Erythroblast (primary cell): ENCODE data around the gene HNRNPH2.

Experiments
- DNase-seq, 2 experiments: peaks; one replicate each; lab custom pipeline; 2025; lab: John Stamatoyannopoulos, UW
- GATA1 ChIP-seq: IDR thresholded peaks from 2 replicates; pipeline ENCODE4 v1.6.1; 2011; ENCODE audit warnings: low read depth, mild to moderate bottlenecking, control low read depth, low read length, moderate library complexity
- POLR2A ChIP-seq: IDR thresholded peaks from 2 replicates; pipeline ENCODE4 v1.6.1; 2011; ENCODE audit warnings: mild to moderate bottlenecking, low read length

HNRNPH2 gene

GRCh38 chrX:101460669-101461068 is 52.6 kb downstream of the HNRNPH2 start:
- peak; percentile 1 for DNase-seq
- TF ChIP-seq GATA1: no peak
- TF ChIP-seq POLR2A: no peak

GRCh38 chrX:101462892-101463291 is 54.9 kb downstream of the HNRNPH2 start:
- TF ChIP-seq POLR2A (no peak), GATA1 (no peak)
- DNase-seq: peak; percentile 10 to 23
